ENCODE results near the gene PDLIM1.

PDLIM1 gene

DNA sequence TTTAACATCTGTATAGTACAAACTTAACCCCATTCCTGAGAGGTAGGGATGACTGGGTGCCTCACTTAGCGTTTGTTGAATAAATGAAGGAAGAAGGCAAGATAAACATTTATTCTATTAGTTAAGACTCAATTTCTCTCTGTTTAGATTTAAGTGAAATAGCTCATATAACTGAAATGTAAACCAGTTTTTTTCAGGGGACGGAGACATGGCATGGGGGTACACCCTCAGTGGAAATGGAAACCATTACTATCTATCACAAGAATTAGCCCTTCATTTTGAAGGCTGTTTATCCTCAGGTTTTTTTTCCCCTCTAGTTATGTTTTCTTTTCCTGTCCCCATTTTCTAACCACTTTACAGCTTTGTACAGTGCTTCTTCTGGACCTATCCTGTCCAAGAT, 35.6 kb upstream of the PDLIM1 start:
- H3K4me2 ChIP-seq (ENCODE audit: low read length): no peak overlapping the region
- no peaks in the 10 kb centered on the region for H3K36me3 ChIP-seq (ENCODE audit: control insufficient read depth, insufficient read depth, low read length)
- H3K4me1 ChIP-seq: no peaks in the 10 kb centered on the region
- no peaks in the 10 kb centered on the region for H3K9me3 ChIP-seq (ENCODE audit: control insufficient read depth, low read length)
- no peaks in the 10 kb centered on the region for H3K27me3 ChIP-seq (ENCODE audit: control insufficient read depth, insufficient read depth, low read length)
- no peaks in the 10 kb centered on the region for H3K79me2 ChIP-seq
- H3K4me3 ChIP-seq (ENCODE audit: low read depth, low read length): no peak overlapping the region
- no peak overlapping the region for H2AFZ ChIP-seq
- no peak overlapping the region for H3K27ac ChIP-seq
- no peak overlapping the region for H3K9ac ChIP-seq
- TF ChIP-seq, protein P1, sequence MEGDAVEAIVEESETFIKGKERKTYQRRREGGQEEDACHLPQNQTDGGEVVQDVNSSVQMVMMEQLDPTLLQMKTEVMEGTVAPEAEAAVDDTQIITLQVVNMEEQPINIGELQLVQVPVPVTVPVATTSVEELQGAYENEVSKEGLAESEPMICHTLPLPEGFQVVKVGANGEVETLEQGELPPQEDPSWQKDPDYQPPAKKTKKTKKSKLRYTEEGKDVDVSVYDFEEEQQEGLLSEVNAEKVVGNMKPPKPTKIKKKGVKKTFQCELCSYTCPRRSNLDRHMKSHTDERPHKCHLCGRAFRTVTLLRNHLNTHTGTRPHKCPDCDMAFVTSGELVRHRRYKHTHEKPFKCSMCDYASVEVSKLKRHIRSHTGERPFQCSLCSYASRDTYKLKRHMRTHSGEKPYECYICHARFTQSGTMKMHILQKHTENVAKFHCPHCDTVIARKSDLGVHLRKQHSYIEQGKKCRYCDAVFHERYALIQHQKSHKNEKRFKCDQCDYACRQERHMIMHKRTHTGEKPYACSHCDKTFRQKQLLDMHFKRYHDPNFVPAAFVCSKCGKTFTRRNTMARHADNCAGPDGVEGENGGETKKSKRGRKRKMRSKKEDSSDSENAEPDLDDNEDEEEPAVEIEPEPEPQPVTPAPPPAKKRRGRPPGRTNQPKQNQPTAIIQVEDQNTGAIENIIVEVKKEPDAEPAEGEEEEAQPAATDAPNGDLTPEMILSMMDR (IDR thresholded peaks at IDR 0.05): no peak

DNA sequence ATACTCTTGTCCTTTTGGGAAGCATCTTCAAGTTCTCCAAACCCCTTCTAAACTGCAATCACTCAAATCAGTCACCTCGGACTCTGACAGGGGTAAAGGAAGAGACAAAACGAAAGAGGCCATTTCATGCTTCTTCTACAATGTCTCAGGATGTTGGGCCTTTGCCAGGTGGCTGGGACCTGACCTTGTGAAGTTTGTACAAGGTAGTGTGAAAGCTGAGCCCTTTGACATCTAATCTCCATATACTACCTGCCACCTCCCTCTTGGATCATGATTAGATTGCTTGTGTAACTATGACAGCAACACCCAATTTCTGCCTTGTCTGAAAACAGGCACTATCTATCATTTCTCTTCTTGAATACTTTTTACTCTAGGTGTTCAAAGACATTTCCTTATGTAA, 35.1 kb upstream of the PDLIM1 start:
- Histone ChIP-seq H3K9me3 (ENCODE audit: control insufficient read depth, low read length) (no peaks in the 10 kb centered on the region), H3K79me2 (no peaks in the 10 kb centered on the region), H3K36me3 (ENCODE audit: control insufficient read depth, insufficient read depth, low read length) (no peaks in the 10 kb centered on the region), H3K4me3 (ENCODE audit: low read depth, low read length) (no peak overlapping the region), H3K27ac (no peak overlapping the region), H2AFZ (no peak overlapping the region), H3K9ac (no peak overlapping the region), H3K4me1 (no peaks in the 10 kb centered on the region), H3K4me2 (ENCODE audit: low read length) (no peak overlapping the region), H3K27me3 (ENCODE audit: control insufficient read depth, insufficient read depth, low read length) (no peaks in the 10 kb centered on the region)
- TF ChIP-seq, protein P1 (IDR thresholded peaks at IDR 0.05): no peak

DNA sequence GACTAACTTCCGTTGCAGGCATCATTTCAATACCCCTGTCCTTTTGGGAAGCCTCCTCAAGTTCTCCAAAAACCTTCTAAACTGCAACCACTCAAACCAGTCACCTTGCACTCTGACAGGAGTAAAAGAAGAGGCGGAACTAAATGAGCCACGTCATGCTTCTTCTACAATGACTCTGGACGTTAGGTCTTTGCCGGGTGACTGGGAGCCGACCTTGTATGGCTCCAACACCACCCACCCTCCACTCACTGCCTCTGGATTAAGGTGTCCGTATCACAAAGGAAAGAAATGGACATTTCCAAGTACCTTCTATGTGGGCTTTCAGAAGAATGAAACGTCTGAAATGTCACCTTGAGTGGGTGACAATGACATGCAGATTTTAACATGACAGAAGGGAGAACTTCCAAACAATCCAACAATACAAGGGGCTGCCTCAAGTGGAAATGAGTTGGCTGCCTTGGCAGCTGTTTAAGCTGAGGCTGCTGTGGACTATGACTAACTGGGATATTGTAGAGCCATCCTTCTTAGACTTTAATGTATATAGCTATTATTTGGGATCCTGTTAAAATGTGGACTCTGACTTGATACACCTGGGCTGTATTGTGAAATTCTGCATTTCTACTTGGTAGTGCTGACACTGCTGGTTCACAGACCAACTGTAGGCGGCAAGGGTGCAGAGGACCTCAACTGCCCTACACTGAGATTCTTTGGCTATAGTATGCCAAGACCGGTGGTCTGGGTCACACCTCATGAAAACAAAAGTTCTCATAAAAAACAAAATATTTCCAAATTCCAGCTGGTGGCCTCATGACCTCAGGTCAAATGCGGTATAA, 33.8 kb upstream of the PDLIM1 start:
- Histone ChIP-seq H3K9me3 (ENCODE audit: control insufficient read depth, low read length) (no peaks in the 10 kb centered on the region), H3K27ac (no peak overlapping the region), H2AFZ (no peak overlapping the region), H3K4me3 (ENCODE audit: low read depth, low read length) (no peak overlapping the region), H3K36me3 (ENCODE audit: control insufficient read depth, insufficient read depth, low read length) (no peaks in the 10 kb centered on the region), H3K4me1 (no peaks in the 10 kb centered on the region), H3K27me3 (ENCODE audit: control insufficient read depth, insufficient read depth, low read length) (no peaks in the 10 kb centered on the region), H3K4me2 (ENCODE audit: low read length) (no peak overlapping the region), H3K79me2 (no peaks in the 10 kb centered on the region), H3K9ac (no peak overlapping the region)
- TF ChIP-seq, protein P1 (IDR thresholded peaks at IDR 0.05): no peak

DNA sequence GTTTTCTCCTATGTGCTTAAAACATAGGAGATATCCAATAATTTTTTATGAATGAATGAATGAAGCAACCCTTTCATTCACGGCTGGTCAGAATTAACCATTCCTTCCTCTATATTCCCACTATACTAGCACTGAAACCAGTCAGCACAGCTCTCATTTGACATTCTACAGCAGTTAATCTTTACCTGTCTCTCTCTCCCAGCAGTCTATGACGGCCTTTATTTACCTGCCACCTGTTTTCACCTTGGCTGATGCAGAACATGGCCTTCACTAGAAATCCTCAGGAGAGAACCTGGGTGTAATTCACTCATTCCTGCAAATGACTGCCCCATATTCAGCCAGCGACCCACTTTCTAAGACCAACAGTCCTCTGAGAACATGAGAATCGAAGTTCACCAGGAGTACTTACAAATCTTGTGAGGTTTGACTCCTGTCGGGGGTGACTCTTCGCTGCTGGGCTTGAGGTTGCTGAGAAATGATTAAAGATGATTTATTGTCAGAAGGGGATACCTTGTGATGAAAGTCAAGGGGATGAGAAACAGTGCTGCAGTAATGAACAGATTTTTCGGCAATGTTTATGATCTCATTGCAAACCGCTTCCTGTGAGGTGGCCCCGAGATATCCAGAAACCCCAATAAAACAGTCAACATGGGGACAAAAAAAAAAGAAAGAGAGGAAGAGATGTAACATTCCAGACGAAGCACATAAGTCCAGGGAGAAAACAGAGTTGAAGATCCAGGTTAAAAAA, 30.9 kb upstream of the PDLIM1 start:
- Histone ChIP-seq H3K36me3 (ENCODE audit: control insufficient read depth, insufficient read depth, low read length) (no peaks in the 10 kb centered on the region), H2AFZ (no peak overlapping the region), H3K27ac (no peak overlapping the region), H3K9ac (no peak overlapping the region), H3K9me3 (ENCODE audit: control insufficient read depth, low read length) (no peaks in the 10 kb centered on the region), H3K4me3 (ENCODE audit: low read depth, low read length) (no peak overlapping the region), H3K79me2 (no peaks in the 10 kb centered on the region), H3K4me2 (ENCODE audit: low read length) (no peak overlapping the region), H3K4me1 (no peaks in the 10 kb centered on the region), H3K27me3 (ENCODE audit: control insufficient read depth, insufficient read depth, low read length) (no peaks in the 10 kb centered on the region)
- TF ChIP-seq, protein P1 (IDR thresholded peaks at IDR 0.05): no peak

All from parathyroid adenoma (tissue), 2 donors.